ENCODE results near the gene UBE2C. TPM values are rescaled to one million over a fixed set of nuclear protein-coding genes. Genes with fewer than 3 reads are reported as not detected.
"Not testable (repeated sequence)": the region's sequence is repeated elsewhere in the genome, so short reads cannot be mapped to it uniquely, and the experiment has no call there.

The UBE2C gene
- total RNA-seq, result 1.2 TPM
- polyA plus RNA-seq, result 1 to 10 TPM; 3.4 to 10.0 (median 5.3) TPM

- Mint-ChIP-seq H3K9me3 (no peaks in the 10 kb centered on the region), H3K27ac (peak within 1 kb of the TSS in 2 of 3 donors; percentile 35 to 80), H3K36me3 (peaks cover 16% of the 10 kb centered on the region), H3K4me3 (peak within 1 kb of the TSS; percentile 85 to 96 (median 88)), H3K27me3 (no peaks in the 10 kb centered on the region), H3K4me1 (peaks cover 0 to 20% (median 15%) of the 10 kb centered on the region in 4 donors)
- peak within 1 kb of the TSS; percentile 68 for H3K27ac ChIP-seq (ENCODE audit: insufficient read depth, low read length, poor library complexity, severe bottlenecking)
- no peaks in the 10 kb centered on the region for H3K27me3 ChIP-seq (ENCODE audit: control insufficient read depth, insufficient read depth, low read length)
- H3K36me3 ChIP-seq (ENCODE audit: control insufficient read depth, insufficient read depth, low read length), result peaks cover 36% of the 10 kb centered on the region
- no peaks in the 10 kb centered on the region for H3K9me3 ChIP-seq (ENCODE audit: control insufficient read depth in 2 of 2, low read length in 2 of 2)
- peak within 1 kb of the TSS; percentile 78 for H3K4me3 ChIP-seq (ENCODE audit: low read depth, low read length)
- peaks cover 13% of the 10 kb centered on the region for H3K4me1 ChIP-seq (ENCODE audit: control insufficient read depth, insufficient read depth, low read length, poor library complexity, severe bottlenecking)
- peak; percentile 91 to 99 (median 95) for DNase-seq
- ATAC-seq (ENCODE audit: low read depth in 2 of 2), result peak; percentile 100
These were observed at the start of gene UBE2C for GRCh38 chr20:45812157-45813005. UBE2C (plus strand) TSS chr20:45812644; CDS start chr20:45812696, 52 bp downstream.

DNA sequence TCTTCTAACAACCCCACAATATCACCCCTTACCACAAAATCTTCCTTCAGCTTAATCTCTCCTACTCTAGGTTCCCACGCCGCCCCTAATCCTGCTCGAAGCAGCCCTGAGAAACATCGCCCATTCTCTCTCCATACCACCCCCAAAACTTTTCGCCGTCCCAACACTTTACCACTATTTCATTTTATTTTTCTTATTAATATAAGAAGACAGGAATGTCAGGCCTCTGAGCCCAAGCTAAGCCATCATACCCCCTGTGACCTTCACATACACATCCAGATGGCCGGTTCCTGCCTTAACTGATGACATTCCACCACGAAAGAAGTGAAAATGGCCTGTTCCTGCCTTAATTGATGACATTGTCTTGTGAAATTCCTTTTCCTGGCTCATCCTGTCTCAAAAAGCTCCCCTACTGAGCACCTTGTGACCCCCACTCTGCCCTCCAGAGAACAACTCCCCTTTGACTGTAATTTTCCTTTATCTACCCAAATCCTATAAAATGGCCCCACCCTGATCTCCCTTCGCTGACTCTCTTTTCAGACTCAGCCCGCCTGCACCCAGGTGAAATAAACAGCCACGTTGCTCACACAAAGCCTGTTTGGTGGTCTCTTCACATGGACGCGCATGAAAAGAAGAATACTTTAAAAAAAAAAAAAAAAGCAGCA is 47.7 kb upstream of the UBE2C start:
- not testable (repeated sequence) for H3K4me3 Mint-ChIP-seq; H3K9me3 ChIP-seq (ENCODE audit: control insufficient read depth in 2 of 2, low read length in 2 of 2); H3K4me3 ChIP-seq (ENCODE audit: low read depth, low read length); H3K36me3 ChIP-seq (ENCODE audit: control insufficient read depth, insufficient read depth, low read length); ATAC-seq (ENCODE audit: low read depth in 2 of 2); H3K9me3 Mint-ChIP-seq; H3K4me1 ChIP-seq (ENCODE audit: control insufficient read depth, insufficient read depth, low read length, poor library complexity, severe bottlenecking); H3K36me3 Mint-ChIP-seq; H3K27me3 ChIP-seq (ENCODE audit: control insufficient read depth, insufficient read depth, low read length); H3K27me3 Mint-ChIP-seq; DNase-seq; H3K27ac ChIP-seq (ENCODE audit: insufficient read depth, low read length, poor library complexity, severe bottlenecking); H3K4me1 Mint-ChIP-seq; H3K27ac Mint-ChIP-seq

- H3K36me3 ChIP-seq (ENCODE audit: control insufficient read depth, insufficient read depth, low read length), result no peaks in the 10 kb centered on the region
- Mint-ChIP-seq H3K4me3 (no peak overlapping the region), H3K27ac (peak overlapping the region in 1 of 3 donors; percentile 5), H3K4me1 (no peaks in the 10 kb centered on the region), H3K9me3 (no peaks in the 10 kb centered on the region), H3K27me3 (peaks cover 5% of the 10 kb centered on the region), H3K36me3 (no peaks in the 10 kb centered on the region)
- ATAC-seq (ENCODE audit: low read depth in 2 of 2) (no peak), DNase-seq (no peak)
- H3K4me1 ChIP-seq (ENCODE audit: control insufficient read depth, insufficient read depth, low read length, poor library complexity, severe bottlenecking), result no peaks in the 10 kb centered on the region
- H3K4me3 ChIP-seq (ENCODE audit: low read depth, low read length), result no peak overlapping the region
- no peaks in the 10 kb centered on the region for H3K27me3 ChIP-seq (ENCODE audit: control insufficient read depth, insufficient read depth, low read length)
- H3K9me3 ChIP-seq (ENCODE audit: control insufficient read depth in 2 of 2, low read length in 2 of 2), result no peaks in the 10 kb centered on the region
- H3K27ac ChIP-seq (ENCODE audit: insufficient read depth, low read length, poor library complexity, severe bottlenecking), result no peak overlapping the region
These were observed 47.1 kb upstream of the UBE2C start for GRCh38 chr20:45765307-45765875.

DNA sequence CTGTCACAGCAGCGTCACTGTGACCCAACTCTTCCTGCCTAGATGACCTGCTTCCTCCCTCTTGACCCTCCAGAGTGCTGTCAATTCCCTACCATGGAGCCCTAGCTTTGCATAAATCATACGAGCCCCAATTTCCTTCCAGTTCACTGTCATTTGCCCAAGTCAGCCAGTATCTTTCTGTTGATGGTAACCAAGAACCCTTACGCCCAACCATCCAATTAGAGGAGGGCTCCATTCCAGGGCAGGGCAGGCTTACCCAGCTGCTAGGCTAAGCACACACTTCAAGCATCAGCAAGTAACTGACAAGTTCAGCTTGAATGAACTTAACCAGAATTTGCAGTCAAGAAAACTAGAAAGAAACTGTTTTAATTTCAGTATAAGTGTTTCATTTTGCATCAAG is 46.5 kb upstream of the UBE2C start:
- Mint-ChIP-seq H3K27me3 (peaks cover 7% of the 10 kb centered on the region), H3K27ac (peak overlapping the region in 1 of 3 donors; percentile 5), H3K9me3 (no peaks in the 10 kb centered on the region)

GRCh38 chr20:45768479-45768878 is 44.0 kb upstream of the UBE2C start:
- H3K4me3 ChIP-seq (ENCODE audit: low read depth, low read length), result no peak overlapping the region
- H3K9me3 ChIP-seq (ENCODE audit: control insufficient read depth in 2 of 2, low read length in 2 of 2), result no peaks in the 10 kb centered on the region
- H3K27me3 ChIP-seq (ENCODE audit: control insufficient read depth, insufficient read depth, low read length), result peaks cover 2% of the 10 kb centered on the region
- H3K4me1 ChIP-seq (ENCODE audit: control insufficient read depth, insufficient read depth, low read length, poor library complexity, severe bottlenecking), result no peaks in the 10 kb centered on the region
- Mint-ChIP-seq H3K27ac (no peak overlapping the region), H3K9me3 (peaks cover 0 to 1% (median 0%) of the 10 kb centered on the region in 7 donors), H3K4me3 (no peak overlapping the region), H3K36me3 (no peaks in the 10 kb centered on the region), H3K27me3 (peaks cover 19% of the 10 kb centered on the region), H3K4me1 (peaks cover 0 to 5% (median 0%) of the 10 kb centered on the region in 4 donors)
- no peaks in the 10 kb centered on the region for H3K36me3 ChIP-seq (ENCODE audit: control insufficient read depth, insufficient read depth, low read length)
- H3K27ac ChIP-seq (ENCODE audit: insufficient read depth, low read length, poor library complexity, severe bottlenecking), result no peak overlapping the region
- DNase-seq (no peak), ATAC-seq (ENCODE audit: low read depth in 2 of 2) (no peak)

More for the DNA sequence above, 46.5 kb upstream of the UBE2C start:
- Histone ChIP-seq H3K4me1 (ENCODE audit: control insufficient read depth, insufficient read depth, low read length, poor library complexity, severe bottlenecking) (no peaks in the 10 kb centered on the region), H3K36me3 (ENCODE audit: control insufficient read depth, insufficient read depth, low read length) (no peaks in the 10 kb centered on the region), H3K9me3 (ENCODE audit: control insufficient read depth in 2 of 2, low read length in 2 of 2) (no peaks in the 10 kb centered on the region), H3K27ac (ENCODE audit: insufficient read depth, low read length, poor library complexity, severe bottlenecking) (no peak overlapping the region), H3K4me3 (ENCODE audit: low read depth, low read length) (no peak overlapping the region), H3K27me3 (ENCODE audit: control insufficient read depth, insufficient read depth, low read length) (no peaks in the 10 kb centered on the region)
- DNase-seq (no peak), ATAC-seq (ENCODE audit: low read depth in 2 of 2) (no peak)
- Mint-ChIP-seq H3K36me3 (no peaks in the 10 kb centered on the region), H3K4me1 (peaks cover 0 to 2% (median 0%) of the 10 kb centered on the region in 4 donors), H3K4me3 (no peak overlapping the region)

DNA sequence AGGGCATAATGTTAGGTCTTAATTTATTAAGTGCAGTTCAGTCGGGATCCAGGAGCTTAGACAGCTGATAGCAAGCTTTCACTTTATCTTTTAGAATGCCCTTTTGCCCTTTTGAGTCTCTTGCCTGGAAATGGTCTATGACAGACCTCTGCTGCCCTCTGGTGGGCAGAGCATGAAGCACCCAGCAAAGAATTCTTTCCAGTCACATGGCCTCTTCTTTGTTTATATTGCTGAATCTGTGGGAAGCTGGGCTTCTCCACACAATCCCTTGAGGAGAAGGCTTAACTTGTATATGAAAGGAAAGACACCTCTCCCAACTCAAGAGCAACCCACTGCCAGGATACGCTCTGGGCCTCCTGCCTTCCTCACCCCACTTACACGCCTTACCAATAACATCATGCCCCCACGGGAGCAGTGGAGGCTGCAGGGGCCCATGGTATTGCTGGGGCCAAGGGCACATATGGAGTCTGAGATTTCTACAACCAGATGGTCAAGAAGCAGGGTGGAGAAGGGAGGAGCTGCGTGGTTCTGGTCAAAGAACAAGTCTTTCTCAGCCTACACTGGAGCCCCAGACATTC is 41.2 kb upstream of the UBE2C start:
- peak; percentile 66 to 83 (median 77) for DNase-seq
- Histone ChIP-seq H3K27ac (ENCODE audit: insufficient read depth, low read length, poor library complexity, severe bottlenecking) (no peak overlapping the region), H3K36me3 (ENCODE audit: control insufficient read depth, insufficient read depth, low read length) (no peaks in the 10 kb centered on the region), H3K4me1 (ENCODE audit: control insufficient read depth, insufficient read depth, low read length, poor library complexity, severe bottlenecking) (no peaks in the 10 kb centered on the region), H3K27me3 (ENCODE audit: control insufficient read depth, insufficient read depth, low read length) (peaks cover 2% of the 10 kb centered on the region), H3K4me3 (ENCODE audit: low read depth, low read length) (no peak overlapping the region), H3K9me3 (ENCODE audit: control insufficient read depth in 2 of 2, low read length in 2 of 2) (no peaks in the 10 kb centered on the region)
- Mint-ChIP-seq H3K27ac (no peak overlapping the region), H3K4me1 (peaks cover 0 to 5% (median 0%) of the 10 kb centered on the region in 4 donors), H3K27me3 (peaks cover 19% of the 10 kb centered on the region), H3K4me3 (no peak overlapping the region), H3K36me3 (no peaks in the 10 kb centered on the region), H3K9me3 (peaks cover 0 to 1% (median 0%) of the 10 kb centered on the region in 7 donors)
- peak; percentile 68 to 75 for ATAC-seq (ENCODE audit: low read depth in 2 of 2)

- DNase-seq (no peak), ATAC-seq (ENCODE audit: low read depth in 2 of 2) (no peak)
- Mint-ChIP-seq H3K27ac (no peak overlapping the region), H3K9me3 (peaks cover 0 to 1% (median 0%) of the 10 kb centered on the region in 7 donors), H3K4me3 (no peak overlapping the region), H3K36me3 (no peaks in the 10 kb centered on the region), H3K27me3 (peaks cover 19% of the 10 kb centered on the region), H3K4me1 (peaks cover 0 to 5% (median 0%) of the 10 kb centered on the region in 4 donors)
- no peaks in the 10 kb centered on the region for H3K36me3 ChIP-seq (ENCODE audit: control insufficient read depth, insufficient read depth, low read length)
- peaks cover 2% of the 10 kb centered on the region for H3K27me3 ChIP-seq (ENCODE audit: control insufficient read depth, insufficient read depth, low read length)
- no peaks in the 10 kb centered on the region for H3K9me3 ChIP-seq (ENCODE audit: control insufficient read depth in 2 of 2, low read length in 2 of 2)
- H3K4me1 ChIP-seq (ENCODE audit: control insufficient read depth, insufficient read depth, low read length, poor library complexity, severe bottlenecking), result no peaks in the 10 kb centered on the region
- H3K4me3 ChIP-seq (ENCODE audit: low read depth, low read length), result no peak overlapping the region
- no peak overlapping the region for H3K27ac ChIP-seq (ENCODE audit: insufficient read depth, low read length, poor library complexity, severe bottlenecking)
These were observed 39.8 kb upstream of the UBE2C start for GRCh38 chr20:45772693-45773092.
